Stimulated activated naive CD8-positive, alpha-beta T cell treated with anti-CD3 and anti-CD28 coated beads, Interleukin-15, Interleukin-2, amounts not matched to agents 100 ng/mL and 50 ng/mL, for 24 hours (primary cell): ENCODE results near the gene CACNA2D3.

Experiments used
- H3K27ac Mint-ChIP-seq: one replicate; pipeline ENCODE4 v1.8.0; 2021; ENCODE audit warnings: mild to moderate bottlenecking, mixed read lengths
- H3K27me3 Mint-ChIP-seq: one replicate; pipeline ENCODE4 v1.8.0; 2021; ENCODE audit warnings: mixed read lengths
- H3K36me3 Mint-ChIP-seq: one replicate; pipeline ENCODE4 v1.8.0; 2021; ENCODE audit warnings: low read depth, mixed read lengths
- H3K4me1 Mint-ChIP-seq: one replicate; pipeline ENCODE4 v1.8.0; 2021; ENCODE audit warnings: low read depth, mixed read lengths
- H3K4me3 Mint-ChIP-seq: one replicate; pipeline ENCODE4 v1.8.0; 2021; ENCODE audit warnings: mild to moderate bottlenecking, mixed read lengths
- H3K9me3 Mint-ChIP-seq: one replicate; pipeline ENCODE4 v1.8.0; 2021; ENCODE audit warnings: mixed read lengths

CACNA2D3 gene

DNA sequence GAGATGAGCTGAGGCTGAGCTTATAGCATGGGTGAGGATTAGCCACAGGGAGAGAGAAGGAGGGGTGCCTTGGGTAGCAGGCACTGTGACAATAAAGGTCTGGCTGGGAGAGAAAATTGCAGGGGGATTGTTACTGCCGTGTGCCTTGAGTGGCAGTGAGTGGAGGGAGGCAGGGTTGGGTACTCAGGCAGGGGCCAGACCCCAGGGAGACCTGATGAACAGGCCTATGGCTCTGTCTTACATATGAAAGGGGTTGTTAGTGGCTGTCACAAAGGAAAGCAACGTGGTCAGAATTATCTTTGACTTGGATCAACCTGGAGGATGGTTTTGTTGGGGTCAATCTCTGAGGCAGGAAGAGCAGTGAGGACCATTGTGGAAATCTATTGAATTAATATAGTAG is 721.0 kb downstream of the CACNA2D3 start:
- H3K27me3 Mint-ChIP-seq = peaks cover 5% of the 10 kb centered on the region
- H3K4me3 Mint-ChIP-seq = no peak overlapping the region
- no peak overlapping the region for H3K27ac Mint-ChIP-seq
- H3K4me1 Mint-ChIP-seq = no peaks in the 10 kb centered on the region
- no peaks in the 10 kb centered on the region for H3K9me3 Mint-ChIP-seq
- no peaks in the 10 kb centered on the region for H3K36me3 Mint-ChIP-seq

DNA sequence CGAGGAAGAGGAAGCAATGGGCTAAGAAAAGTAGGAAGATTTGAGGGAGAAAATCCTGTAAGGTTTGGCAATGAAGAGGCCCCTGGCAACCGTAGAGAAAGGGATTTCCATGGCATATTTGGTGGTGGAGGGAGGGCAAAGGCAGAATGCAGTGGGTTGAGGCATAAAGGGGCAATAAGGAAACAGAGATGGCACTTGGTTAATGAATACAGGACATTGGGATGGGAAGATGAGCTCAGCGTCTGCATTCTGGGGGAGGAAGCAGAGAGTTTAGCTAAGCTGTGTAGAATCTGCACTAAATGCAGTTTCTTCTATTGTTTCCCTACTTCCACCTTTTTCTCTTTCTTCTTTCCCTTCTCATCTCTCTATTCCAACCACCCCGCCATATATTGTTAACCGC is 721.9 kb downstream of the CACNA2D3 start:
- H3K4me1 Mint-ChIP-seq = no peaks in the 10 kb centered on the region
- H3K27me3 Mint-ChIP-seq = peaks cover 5% of the 10 kb centered on the region
- H3K27ac Mint-ChIP-seq = no peak overlapping the region
- no peak overlapping the region for H3K4me3 Mint-ChIP-seq
- H3K9me3 Mint-ChIP-seq = no peaks in the 10 kb centered on the region
- H3K36me3 Mint-ChIP-seq = no peaks in the 10 kb centered on the region

DNA sequence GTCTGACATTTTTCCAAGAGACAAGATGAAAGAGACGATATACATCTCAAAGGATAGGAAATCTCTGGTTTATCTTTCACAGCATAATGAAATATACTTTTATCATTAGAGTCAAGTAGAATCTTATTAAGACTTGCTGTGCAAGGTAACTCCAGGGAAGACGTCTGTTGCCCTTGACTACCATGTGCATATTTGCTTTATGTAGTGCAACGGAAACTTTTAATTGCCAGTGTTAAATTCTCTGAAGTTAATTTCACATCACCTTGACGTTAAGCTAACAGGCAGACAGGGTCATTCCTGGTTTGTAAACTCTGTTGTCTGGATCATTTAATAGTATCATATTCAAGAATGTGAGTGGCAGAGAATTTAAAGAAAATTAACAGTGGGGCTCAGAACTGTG is 722.7 kb downstream of the CACNA2D3 start:
- H3K4me3 Mint-ChIP-seq = no peak overlapping the region
- no peaks in the 10 kb centered on the region for H3K36me3 Mint-ChIP-seq
- no peak overlapping the region for H3K27ac Mint-ChIP-seq
- peaks cover 5% of the 10 kb centered on the region for H3K27me3 Mint-ChIP-seq
- no peaks in the 10 kb centered on the region for H3K4me1 Mint-ChIP-seq
- H3K9me3 Mint-ChIP-seq = no peaks in the 10 kb centered on the region

DNA sequence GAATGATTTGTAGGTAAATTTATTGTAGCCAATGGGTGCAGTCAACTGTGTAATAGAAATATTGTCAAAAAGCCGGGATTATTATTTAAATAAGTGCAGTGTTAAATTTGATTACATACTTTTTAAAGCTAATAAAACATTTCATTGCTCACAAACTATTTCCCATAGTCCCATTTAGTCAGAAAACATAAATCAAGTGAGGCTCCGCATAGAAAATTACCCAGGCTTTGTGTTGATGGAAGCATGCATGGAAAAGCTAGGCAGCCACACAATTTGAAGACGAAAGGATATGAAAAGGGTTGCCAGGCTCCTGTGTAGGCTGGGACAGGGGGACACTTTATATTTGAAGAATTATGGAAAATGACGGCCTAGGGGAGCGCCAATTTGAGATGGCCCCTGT is 723.2 kb downstream of the CACNA2D3 start:
- Mint-ChIP-seq H3K27ac (no peak overlapping the region), H3K36me3 (no peaks in the 10 kb centered on the region), H3K9me3 (no peaks in the 10 kb centered on the region), H3K27me3 (peaks cover 5% of the 10 kb centered on the region), H3K4me1 (no peaks in the 10 kb centered on the region), H3K4me3 (no peak overlapping the region)

DNA sequence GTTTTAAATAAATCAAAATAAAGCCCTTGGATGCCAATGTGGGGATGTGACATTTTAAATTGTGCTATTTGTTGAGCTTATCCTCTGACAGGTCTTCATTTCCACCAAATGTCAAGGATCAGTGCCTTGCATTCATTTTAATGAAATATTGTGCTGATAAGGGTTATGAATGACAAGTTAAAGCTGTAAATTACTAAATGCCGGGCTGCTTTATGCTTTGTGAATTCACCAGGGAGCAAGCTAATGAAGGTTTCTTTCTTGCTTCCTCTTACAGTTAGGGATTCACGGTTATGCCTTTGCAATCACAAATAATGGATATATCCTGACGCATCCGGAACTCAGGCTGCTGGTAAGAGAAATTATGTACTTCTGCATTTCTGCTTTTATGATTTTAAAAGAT is 723.8 kb downstream of the CACNA2D3 start:
- H3K4me1 Mint-ChIP-seq = no peaks in the 10 kb centered on the region
- no peak overlapping the region for H3K27ac Mint-ChIP-seq
- no peaks in the 10 kb centered on the region for H3K36me3 Mint-ChIP-seq
- H3K27me3 Mint-ChIP-seq = peaks cover 5% of the 10 kb centered on the region
- no peaks in the 10 kb centered on the region for H3K9me3 Mint-ChIP-seq
- no peak overlapping the region for H3K4me3 Mint-ChIP-seq

DNA sequence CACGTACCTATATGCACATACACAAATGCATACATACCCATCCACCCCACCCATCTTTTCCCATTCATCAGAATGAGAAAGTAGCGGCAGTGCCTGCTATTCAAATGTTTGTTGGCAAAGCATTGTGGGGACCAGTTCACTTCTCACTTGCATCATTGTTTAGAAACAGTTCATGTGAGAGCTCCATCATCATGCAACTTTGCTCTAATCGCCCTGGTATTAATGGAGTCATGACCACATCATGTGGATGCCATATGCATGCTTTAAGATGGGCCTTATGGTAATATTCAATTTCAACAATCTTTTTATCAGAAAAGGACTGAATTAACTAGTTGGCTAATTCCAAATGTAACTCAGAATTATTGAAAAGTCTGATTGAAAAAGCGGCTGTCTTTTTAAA is 725.0 kb downstream of the CACNA2D3 start:
- Mint-ChIP-seq H3K9me3 (no peaks in the 10 kb centered on the region), H3K27me3 (peaks cover 6% of the 10 kb centered on the region), H3K36me3 (no peaks in the 10 kb centered on the region), H3K4me1 (no peaks in the 10 kb centered on the region), H3K4me3 (no peak overlapping the region), H3K27ac (no peak overlapping the region)

DNA sequence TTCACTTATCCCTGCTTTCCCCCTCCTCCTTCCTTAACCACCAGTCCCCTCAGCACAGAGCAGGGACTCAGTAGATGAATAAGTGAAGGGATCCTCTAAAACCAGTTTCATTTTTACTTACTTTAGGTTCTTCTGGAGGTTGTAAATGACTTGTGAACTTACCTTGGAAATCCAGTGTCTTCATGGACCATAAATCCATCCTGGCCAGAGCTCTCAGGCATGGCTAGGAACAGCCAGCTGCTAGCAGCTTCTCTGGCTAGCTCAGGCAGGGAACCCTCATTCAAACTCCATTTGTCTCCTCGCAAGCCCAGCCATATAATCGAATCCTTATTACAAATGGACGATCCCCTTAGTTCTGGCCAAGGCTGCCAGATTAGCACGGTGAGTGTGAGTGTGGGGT is 727.0 kb downstream of the CACNA2D3 start:
- no peaks in the 10 kb centered on the region for H3K36me3 Mint-ChIP-seq
- H3K27ac Mint-ChIP-seq = no peak overlapping the region
- no peaks in the 10 kb centered on the region for H3K9me3 Mint-ChIP-seq

DNA sequence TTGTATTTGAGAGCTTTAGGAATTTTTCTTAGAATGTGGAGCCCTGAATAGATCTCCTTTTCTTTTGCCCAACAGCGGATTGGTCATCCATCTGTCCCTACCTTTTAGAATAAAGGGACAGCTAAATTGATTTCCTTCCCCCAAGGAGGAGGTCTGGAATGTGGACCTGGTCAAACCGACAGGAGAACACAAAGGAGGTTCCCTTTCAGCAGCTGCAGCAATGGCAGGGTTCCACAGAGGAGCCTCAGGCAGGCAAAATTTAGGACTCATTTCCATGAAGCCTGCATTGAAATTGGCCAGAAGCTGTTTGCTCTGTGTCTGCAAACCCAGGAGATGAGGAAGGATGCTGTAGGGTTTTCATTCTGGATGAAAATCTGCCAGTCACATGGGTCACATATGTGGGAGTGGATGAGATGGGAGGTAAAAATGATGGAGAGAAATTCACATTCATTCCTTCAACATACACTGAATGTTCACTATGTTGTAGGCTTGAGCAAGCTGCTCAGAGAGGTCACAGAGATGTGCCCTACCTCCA is 728.2 kb downstream of the CACNA2D3 start:
- no peak overlapping the region for H3K27ac Mint-ChIP-seq
- H3K4me1 Mint-ChIP-seq = no peaks in the 10 kb centered on the region
- peaks cover 12% of the 10 kb centered on the region for H3K27me3 Mint-ChIP-seq
- no peak overlapping the region for H3K4me3 Mint-ChIP-seq
- H3K36me3 Mint-ChIP-seq = no peaks in the 10 kb centered on the region
- no peaks in the 10 kb centered on the region for H3K9me3 Mint-ChIP-seq

More for the DNA sequence above, 727.0 kb downstream of the CACNA2D3 start:
- Mint-ChIP-seq H3K4me3 (no peak overlapping the region), H3K4me1 (no peaks in the 10 kb centered on the region), H3K27me3 (peaks cover 9% of the 10 kb centered on the region)

DNA sequence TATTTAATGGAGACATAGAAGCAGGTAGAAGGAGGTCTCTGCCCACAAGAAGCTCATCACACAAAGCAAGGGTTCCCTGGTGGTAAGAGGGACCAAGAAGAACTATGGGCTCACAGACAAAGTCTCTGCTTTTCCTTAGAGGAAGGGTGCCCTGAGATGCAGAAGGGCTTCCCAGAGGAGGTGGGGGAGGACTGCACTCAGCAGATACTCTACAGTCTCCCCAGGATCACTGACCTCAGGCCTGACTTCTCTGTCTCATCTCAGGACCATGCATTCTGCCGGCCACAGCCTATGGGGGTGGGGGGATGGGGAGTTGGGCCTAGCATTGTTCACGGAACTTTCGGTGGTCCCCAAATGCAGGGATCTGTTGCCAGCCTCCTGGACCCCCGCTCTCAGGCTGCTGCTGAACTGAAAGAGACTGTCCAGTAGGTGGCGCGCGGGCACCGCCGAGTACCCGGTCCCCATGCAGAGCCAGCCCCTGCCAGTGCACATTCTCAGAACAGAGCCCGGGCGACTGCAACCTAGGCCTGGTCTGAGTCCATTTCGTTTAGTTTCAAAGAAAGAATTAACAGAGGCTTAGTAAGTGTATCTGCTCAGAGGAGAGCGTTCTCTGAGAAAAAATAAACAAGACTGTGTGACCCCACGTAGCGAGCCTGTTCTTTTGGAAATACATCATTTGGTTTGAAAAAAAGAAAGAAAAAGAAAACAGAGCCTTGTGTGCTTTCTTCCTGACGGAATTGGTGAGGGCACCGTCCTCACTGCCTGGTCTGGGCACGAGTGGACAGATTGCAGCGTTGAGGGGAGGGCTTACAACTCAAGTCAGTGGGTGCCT is 731.4 kb downstream of the CACNA2D3 start:
- peaks cover 13% of the 10 kb centered on the region for H3K27me3 Mint-ChIP-seq
- H3K36me3 Mint-ChIP-seq = no peaks in the 10 kb centered on the region
- H3K4me1 Mint-ChIP-seq = no peaks in the 10 kb centered on the region
- no peak overlapping the region for H3K27ac Mint-ChIP-seq
- no peaks in the 10 kb centered on the region for H3K9me3 Mint-ChIP-seq
- no peak overlapping the region for H3K4me3 Mint-ChIP-seq

DNA sequence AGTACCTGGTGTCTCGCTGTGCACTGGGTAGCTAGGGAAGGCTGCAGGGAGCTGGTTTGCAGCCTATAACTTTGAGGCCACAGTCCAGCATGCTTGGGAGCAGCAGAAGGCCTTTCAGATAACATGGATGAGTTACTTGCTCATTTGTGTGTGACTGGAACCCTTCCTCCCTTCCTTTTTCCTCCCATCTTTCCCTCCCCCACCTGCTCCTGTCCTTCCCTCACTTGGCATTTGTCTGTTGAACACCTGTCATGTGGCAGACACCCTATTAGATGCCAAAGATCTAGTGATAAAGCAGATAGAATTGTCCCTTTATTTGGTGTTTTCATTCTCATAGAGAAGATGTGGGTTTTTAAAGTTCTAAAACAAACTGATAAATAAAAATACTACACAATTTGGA is 733.9 kb downstream of the CACNA2D3 start:
- Mint-ChIP-seq H3K4me1 (no peaks in the 10 kb centered on the region), H3K27ac (no peak overlapping the region), H3K27me3 (peaks cover 13% of the 10 kb centered on the region), H3K9me3 (no peaks in the 10 kb centered on the region), H3K36me3 (no peaks in the 10 kb centered on the region), H3K4me3 (no peak overlapping the region)

DNA sequence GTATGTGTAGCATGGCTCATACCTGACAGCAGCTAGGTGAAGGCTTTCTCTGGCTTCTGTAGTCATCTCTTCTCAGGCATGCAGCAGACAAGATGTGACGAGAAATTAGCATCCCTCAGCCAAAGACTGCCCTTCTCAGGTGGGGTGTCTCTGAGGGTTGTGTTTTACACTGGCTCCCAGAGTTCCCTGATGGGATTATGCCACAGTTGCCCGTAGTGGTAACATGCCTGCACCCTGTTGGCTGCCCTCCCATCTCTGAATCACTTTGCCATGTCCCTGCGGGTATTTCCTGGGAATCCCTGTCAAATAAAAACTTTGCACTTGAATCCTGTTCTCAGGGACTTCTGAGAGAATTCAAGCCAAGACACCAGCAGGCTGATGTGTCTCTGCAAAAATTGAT is 735.0 kb downstream of the CACNA2D3 start:
- Mint-ChIP-seq H3K9me3 (no peaks in the 10 kb centered on the region), H3K4me1 (no peaks in the 10 kb centered on the region), H3K36me3 (no peaks in the 10 kb centered on the region), H3K27ac (no peak overlapping the region), H3K27me3 (peaks cover 12% of the 10 kb centered on the region), H3K4me3 (no peak overlapping the region)

DNA sequence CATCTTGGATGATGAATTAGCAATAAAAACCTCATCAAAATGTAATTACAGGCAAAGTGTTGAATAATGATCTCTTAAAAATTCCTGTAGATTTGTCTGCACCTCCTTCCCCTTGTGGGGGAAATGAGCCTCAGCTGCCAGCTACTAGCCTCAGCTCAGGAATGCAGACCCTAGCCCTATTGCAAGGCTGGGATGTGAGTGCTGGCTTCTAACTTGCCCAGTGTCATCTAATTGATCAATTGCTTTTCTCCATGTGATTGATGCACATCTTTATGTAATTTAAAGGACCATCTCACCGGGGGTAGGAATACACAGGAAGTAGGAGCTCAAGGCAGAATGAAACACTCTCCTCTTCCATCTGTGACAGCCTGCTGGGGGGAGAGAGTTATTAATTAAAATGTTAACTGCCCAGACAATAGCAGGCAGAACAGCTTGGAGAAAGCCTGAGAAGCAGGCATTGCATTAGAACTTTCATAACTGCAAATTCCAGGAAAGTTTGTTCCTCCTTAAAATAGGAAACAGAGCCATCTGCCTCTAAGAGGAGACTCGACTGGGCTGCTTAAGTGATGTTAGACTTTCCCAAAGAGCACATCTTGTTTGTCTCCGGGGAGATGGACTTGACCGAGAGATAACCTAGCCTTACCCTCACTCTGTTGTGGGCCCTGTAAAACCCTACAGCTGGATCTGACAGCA is 735.9 kb downstream of the CACNA2D3 start:
- no peak overlapping the region for H3K27ac Mint-ChIP-seq
- H3K36me3 Mint-ChIP-seq = no peaks in the 10 kb centered on the region
- no peaks in the 10 kb centered on the region for H3K9me3 Mint-ChIP-seq
- H3K27me3 Mint-ChIP-seq = peaks cover 5% of the 10 kb centered on the region
- no peak overlapping the region for H3K4me3 Mint-ChIP-seq
- H3K4me1 Mint-ChIP-seq = no peaks in the 10 kb centered on the region

DNA sequence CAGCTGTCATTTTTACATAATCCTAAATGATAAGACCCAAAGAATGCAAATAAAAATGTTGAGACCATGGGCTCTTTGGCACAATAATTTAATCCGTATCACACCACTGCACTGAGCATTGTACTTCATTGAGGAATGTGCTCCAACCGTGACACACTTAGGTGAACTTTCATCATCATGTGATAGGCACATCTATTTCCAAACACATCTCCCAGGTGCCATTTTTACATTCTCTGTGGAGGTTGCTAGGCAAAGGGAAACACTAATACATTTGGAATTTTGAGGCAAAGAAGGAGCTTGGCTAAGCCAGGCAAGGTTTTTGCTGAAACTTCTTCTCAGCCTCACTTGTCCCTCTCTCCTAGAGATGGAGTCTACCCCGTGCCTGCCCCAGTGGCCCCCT is 736.8 kb downstream of the CACNA2D3 start:
- Mint-ChIP-seq H3K9me3 (no peaks in the 10 kb centered on the region), H3K4me1 (no peaks in the 10 kb centered on the region), H3K4me3 (no peak overlapping the region), H3K27me3 (peaks cover 5% of the 10 kb centered on the region), H3K36me3 (no peaks in the 10 kb centered on the region), H3K27ac (no peak overlapping the region)

DNA sequence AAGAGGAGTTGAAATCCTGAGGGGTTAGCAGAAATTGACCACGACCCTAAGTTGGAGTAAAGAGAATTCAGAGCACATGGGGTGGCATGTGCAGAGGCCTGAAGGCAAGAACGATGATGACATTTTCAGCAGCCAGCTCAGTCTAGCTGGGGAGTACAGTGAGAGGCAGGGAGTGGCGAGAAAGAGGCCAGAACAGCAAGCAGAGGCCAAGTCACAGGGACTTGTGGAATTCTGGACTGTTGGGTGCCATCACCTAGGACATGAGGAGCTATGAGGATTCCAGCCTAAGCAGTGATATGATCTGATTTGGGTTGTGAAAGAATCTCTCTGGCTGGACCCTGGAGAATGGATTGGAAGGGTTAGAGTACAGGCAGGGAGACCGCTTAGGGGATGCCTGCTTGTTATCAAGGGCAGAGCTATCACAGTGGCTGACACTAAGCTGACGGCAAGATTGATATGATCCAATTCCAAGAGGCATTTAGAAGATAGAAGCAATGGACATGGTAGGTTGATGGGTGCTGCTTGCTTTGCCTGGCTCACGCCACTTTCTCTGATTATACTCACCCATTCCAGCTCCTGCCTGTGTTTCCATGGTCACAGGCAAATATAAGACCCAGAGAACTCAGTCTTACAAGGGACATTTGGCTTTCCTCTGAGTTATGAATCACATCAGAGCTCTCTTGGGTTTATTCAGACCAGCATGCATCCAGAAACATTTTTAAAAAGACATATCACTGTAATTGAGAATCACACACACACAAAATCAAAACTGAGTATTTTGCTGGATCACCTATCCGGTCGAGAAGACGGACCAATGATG is 739.1 kb downstream of the CACNA2D3 start:
- Mint-ChIP-seq H3K4me3 (no peak overlapping the region), H3K4me1 (no peaks in the 10 kb centered on the region)

DNA sequence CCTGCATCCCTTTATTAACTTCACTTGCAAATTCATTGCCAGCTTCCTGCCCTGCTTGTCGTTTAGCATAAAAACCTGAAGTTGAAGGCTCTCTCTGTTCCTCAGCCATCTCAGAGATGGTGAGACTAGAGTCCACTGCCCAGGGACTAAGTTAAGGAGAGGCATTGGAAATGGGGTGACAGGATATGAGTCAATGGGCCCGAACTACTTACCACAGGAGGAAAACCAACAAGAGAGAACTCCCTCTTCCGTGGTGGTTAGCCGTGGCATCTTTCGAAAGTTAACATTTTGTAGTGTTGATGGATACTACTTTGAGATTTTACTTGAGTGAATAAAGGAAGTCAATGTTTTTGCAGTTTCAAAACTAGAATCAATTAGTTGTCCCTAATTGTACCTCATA is 740.2 kb downstream of the CACNA2D3 start:
- Mint-ChIP-seq H3K27me3 (no peaks in the 10 kb centered on the region), H3K4me3 (no peak overlapping the region)

More for the DNA sequence above, 739.1 kb downstream of the CACNA2D3 start:
- no peaks in the 10 kb centered on the region for H3K36me3 Mint-ChIP-seq
- H3K27me3 Mint-ChIP-seq = no peaks in the 10 kb centered on the region
- H3K9me3 Mint-ChIP-seq = no peaks in the 10 kb centered on the region
- no peak overlapping the region for H3K27ac Mint-ChIP-seq

More for the DNA sequence above, 740.2 kb downstream of the CACNA2D3 start:
- H3K27ac Mint-ChIP-seq = no peak overlapping the region
- no peaks in the 10 kb centered on the region for H3K9me3 Mint-ChIP-seq
- H3K4me1 Mint-ChIP-seq = no peaks in the 10 kb centered on the region
- H3K36me3 Mint-ChIP-seq = no peaks in the 10 kb centered on the region
